Activated gamma-delta T cell treated with anti-CD3 and anti-CD28 coated beads, Interleukin-2, amount 50 U/mL, for 16 hours (primary cell): Measurements from ENCODE around the gene IQCE.
"Not testable (repeated sequence)": the region's sequence is repeated elsewhere in the genome, so short reads cannot be mapped to it uniquely, and the experiment has no call there.

Experiments used
- DNase-seq: peaks from one replicate; pipeline ENCODE4 v3.0.0-alpha.2; 2020; ENCODE audit warnings: low read depth

The IQCE gene

GRCh38 chr7:2604608-2605174 lies 45.9 kb downstream of the IQCE start:
- DNase-seq = no peak

DNA sequence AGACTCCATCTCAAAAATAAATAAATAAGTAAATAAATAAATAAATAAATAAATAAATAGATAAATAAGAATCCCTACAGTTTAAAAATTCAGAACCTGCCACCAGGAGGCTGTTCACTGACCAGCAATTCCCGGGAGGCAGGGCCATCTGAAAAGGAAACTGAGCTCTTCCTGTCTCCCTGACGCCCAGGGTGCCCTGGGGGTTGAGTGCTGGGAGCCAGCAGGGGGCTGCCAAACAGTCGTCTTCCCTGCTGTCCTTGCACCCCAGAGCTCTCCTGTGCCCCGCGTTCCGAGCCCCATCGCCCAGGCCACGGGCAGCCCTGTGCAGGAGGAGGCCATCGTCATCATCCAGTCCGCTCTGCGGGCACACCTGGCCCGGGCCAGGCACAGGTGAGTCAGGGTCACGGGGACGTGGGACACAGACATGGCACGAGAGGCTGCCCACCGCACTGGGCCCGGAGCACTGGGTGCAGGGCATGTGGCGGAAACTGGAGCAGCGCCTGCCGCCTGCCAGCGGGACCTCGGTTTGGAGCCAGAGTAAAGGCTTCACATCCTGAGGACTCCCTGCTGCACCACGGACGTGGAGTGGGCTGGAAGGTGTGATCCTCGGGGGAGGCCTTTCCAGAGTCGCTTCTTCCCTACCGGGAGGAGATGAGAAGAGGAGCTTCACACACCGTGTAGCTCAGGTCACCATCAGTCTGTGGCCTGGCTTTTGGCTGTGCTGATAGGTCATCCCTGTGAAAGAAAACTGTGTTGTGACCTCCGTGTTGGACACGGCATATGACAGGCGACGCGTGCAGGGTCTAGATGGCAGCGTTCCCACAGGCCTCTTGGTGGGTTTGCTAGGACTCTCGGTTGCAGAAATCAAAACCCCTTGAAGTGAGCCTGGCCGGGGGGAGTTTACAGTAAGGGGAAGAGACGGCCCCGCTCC lies 47.1 kb downstream of the IQCE start:
- DNase-seq = no peak

- DNase-seq = no peak
These were observed 47.8 kb downstream of the IQCE start for GRCh38 chr7:2606539-2606936.

GRCh38 chr7:2607122-2607922 lies 48.5 kb downstream of the IQCE start:
- no peak for DNase-seq

DNA sequence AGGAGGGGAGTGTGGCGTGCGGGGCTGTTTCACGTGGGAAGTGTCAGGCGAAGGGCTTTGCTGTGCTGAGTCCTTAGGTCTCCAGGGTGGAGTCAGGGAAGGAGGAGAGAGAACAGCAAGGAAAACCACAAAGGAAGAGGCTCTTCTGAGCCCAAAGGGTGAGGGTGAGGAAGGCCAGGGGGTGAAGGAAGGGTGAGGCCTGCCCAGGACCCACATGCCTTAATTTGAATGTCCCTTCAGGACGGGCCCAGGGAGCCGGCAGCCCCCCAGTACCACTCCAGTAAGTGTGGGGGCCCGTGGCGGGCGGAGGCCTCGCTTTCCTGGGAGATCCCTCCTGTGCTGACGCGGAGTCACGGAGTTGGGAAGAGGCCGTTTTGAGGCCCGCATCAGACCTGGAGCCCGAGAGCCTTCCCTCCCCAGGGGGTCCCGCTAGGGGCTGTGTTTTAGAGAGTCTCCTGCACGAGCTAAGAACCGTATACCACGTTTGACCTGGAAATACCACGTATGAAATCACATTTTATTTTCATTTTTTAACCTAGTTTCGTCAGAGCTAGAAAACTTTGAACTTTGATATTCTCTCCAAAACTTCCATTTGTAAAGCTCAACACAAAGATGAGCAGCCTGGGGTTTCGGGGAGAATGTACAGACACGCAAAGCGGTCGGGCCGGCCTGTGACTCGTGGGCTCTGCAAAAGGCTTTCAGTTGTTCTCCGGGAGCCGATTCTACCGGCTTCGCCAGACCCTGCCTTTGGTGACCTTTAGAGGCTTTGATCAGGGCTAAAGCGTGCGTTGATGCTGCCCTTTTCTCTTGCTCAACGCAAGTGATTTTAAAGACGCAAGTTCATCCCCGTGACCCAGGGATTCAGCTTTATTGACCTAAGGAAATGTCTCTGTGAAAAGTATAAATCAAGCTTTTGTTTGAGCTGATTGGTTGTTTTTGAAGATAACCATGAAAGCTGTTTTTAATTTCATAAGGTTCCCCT lies 49.4 kb downstream of the IQCE start:
- DNase-seq = no peak

- DNase-seq = no peak
These were observed 50.2 kb downstream of the IQCE start for GRCh38 chr7:2608921-2609411.

- DNase-seq = not testable (repeated sequence)
These were observed 50.9 kb downstream of the IQCE start for GRCh38 chr7:2609646-2610045.

GRCh38 chr7:2610466-2610865 lies 51.7 kb downstream of the IQCE start:
- no peak for DNase-seq

GRCh38 chr7:2610898-2611297 lies 52.1 kb downstream of the IQCE start:
- no peak for DNase-seq

DNA sequence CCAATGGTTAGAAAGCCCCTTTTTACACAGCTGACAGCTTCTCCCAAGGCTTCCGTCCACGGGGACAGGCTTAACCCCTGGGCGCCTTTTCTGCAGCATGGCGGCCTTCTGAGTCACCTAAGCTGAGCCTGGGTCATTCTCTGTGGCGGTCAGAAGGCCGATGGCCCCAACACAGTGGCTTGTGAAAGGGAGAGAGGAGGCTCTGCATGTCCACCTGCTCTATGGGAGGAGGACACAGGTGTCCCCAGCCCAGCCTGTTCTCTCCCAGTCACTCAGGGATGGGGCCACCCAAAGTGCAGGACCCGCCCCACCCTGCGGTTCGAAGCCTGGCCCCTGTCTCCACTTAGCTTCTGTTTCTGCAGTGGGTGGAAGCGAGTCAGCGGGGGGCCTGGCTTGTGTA lies 52.6 kb downstream of the IQCE start:
- no peak for DNase-seq

DNA sequence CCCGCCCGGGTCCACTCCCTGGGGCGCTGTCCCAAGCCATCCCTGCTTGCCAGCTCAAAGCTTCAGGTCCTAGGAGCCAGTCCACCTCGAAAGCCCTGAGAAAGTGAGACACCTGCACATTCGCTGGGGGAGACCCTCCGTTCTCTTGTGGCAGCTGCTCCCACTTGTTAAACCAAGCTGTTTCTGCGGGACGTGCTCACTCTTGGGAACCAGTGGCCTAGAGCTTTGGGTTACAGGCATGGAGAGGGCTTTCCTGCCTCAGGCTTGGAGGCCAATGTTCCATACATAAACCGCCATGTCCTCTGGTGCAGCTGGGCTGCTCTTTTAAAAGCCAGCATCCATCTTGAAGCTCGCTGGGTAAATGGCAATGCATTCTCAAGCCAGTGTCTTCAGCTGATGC lies 53.1 kb downstream of the IQCE start:
- DNase-seq = no peak

DNA sequence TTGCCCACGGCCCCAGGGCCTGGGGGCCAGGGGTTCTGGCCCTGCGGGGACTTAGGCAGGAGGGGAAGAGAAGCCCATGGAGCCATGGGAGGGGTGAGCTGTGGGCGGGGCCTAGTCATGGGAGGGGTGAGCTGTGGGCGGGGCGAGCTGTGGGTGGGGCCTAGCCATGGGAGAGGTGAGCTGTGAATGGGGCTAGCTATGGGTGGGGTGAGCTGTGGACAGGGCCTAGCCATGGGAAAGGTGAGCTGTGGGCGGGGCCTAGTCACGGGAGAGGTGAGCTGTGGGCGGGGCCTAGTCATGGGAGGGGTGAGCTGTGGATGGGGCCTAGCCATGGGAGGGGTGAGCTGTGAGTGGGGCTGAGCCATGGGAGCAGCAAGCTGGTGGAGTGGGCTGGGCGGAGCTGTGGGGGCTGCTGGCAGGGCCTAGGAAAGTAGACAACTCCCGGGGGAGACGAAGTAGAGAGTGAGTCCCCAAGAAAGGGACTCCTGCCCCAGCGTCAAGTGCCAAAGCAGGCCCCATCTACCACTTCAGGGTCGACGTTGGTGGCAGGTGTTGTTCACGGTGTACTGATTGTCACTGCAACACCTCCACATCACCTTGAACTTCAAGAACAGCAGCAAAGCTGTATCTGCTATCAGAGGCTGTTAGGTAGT lies 53.8 kb downstream of the IQCE start:
- no peak for DNase-seq

- no peak for DNase-seq
These were observed 54.5 kb downstream of the IQCE start for GRCh38 chr7:2613098-2613930.

DNA sequence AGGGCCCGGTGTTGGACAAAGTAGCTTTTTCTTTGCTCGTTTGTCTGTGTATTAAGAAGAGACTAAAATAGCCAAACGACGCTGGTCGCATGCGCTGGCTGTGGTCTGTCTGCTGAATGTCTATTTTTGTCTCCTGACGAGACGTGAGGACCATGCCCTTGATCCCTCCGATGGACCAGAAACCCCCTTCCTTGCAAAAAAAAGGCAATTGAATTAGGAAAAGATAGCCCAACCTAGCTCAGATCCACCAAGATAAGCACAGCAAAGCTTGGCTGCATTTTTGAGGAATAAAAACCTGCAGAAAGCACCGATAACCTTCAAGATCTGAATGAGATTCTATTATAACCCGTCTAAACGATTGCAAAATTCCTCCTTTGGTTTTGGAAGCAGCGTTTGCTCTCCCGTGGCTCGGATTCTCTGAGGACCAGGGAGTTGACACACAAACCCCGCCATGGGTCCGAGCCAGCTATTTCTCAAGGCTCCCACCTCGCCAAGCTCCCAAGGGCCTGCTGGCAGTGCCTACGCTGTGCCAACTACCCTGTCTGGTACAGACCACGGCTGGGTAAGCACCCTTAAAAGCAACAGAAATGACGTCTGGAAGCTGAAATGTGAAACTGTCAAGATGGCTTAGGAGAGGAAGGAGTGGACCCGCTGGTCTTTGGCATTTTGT lies 55.3 kb downstream of the IQCE start:
- DNase-seq = no peak

- DNase-seq = no peak
These were observed 56.0 kb downstream of the IQCE start for GRCh38 chr7:2614631-2615330.

DNA sequence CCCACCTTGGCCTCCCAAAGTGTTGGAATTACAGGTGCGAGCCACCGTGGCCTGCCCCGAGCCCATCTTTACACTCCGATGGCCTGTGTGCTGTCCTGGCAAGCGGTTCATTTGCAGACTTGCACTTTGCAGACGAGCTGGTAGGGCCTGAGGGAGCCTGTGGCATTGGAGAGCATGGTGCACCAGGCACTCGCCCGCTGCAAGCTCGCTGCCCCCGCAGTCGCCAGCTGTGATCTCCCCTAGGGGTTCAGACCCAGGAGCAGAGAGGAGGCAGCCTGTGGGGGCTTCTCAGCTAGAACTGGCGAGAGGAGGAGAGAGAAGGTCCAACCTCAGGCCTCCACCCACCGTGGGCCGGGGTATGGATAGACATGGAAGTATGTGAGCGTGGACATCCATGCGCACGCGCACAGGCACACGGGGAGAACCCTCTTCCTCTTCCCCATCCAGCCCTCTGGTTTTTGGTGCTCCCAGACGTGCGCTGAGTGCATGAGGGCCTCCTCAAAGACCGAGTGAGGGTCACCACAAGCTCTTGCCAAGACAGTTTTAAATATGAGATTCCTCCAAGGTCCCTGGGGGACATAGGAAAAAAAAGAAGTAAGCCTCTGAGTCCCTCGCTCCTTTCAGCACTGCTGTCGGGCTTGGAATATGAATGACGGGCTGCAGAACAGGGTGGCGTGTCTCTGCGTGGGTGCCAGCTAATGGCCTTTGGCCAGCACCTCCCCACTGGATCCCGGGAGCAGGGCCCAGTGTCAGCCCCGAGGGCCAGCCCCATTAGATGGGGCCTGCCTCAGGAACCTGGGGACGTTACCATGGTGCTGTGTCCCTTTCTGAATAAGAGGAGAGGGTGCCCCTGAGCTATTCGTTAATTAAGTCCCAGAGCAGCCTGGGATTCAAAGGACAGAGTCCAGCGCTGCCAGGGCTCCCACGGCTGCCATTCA lies 57.9 kb downstream of the IQCE start:
- DNase-seq = no peak

GRCh38 chr7:2617325-2617905 lies 58.6 kb downstream of the IQCE start:
- no peak for DNase-seq
